ENCODE results near the gene HSPA2.
A peak's percentile ranks its signal among the peaks of the same experiment; 100 is the strongest.
"Not testable (repeated sequence)": the region's sequence is repeated elsewhere in the genome, so short reads cannot be mapped to it uniquely, and the experiment has no call there.

HSPA2 gene

DNA sequence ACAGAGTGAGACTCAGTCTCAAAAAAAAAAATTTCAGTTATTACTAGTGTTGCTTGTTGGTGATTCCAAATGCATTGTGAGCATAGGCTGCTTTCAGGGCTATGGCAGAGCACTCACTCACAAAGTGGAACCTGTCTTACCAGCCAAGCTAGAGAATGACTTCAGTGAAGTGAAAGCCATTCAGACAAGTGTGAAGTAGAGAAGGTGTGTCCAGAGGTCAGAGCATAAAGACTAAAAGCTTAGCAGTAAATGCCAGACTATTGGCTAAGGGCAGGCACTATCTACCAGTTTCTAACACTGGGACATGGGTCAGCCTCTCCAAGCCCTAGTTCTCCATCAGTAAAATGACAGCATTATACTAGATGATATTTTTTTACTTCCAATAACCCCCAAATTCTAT, 21.9 kb downstream of the HSPA2 start:
- no peak for DNase-seq (ENCODE audit: low read depth)

DNA sequence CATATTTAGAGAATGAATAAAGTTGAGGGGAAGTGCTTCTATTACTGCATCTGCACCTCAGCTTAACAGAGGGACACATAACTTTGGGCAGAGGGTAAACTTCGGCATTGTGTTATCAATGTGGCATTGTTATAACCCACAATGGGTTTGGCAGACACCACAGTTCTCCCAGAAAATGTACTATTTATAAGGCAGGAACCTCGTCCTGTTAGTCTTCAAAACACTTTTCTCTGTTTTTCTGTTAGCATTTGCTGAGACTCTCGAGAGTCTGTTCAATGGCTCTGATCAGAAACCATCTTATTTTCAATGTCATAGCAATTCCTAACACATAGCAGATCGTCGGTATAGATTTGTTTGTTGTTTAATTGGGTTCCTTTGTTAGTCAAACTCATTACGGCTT, 23.2 kb downstream of the HSPA2 start:
- no peak for DNase-seq (ENCODE audit: low read depth)

DNA sequence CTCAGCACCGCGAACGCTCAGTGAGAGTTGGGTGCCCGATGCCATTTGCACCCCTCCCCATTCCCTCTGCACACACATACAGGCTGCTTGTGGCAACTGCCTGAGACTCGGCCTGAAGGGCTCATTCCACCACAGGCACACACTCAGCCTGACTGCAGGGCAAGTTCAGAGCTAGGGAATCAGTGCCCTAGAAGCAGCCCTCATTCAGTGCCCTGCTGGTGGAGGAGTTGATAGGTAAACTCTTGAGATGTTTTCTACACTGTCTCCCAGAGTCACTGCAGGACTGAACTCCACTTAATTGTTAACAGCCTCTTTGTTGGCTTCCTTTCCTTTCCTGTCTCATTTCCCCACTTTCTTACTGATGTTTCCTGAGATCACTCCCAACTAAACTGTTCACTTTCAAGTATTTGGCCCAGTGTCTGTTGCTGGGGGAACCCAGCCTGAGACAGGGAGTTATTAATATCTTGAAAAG, 26.1 kb downstream of the HSPA2 start:
- DNase-seq (ENCODE audit: low read depth): no peak

DNA sequence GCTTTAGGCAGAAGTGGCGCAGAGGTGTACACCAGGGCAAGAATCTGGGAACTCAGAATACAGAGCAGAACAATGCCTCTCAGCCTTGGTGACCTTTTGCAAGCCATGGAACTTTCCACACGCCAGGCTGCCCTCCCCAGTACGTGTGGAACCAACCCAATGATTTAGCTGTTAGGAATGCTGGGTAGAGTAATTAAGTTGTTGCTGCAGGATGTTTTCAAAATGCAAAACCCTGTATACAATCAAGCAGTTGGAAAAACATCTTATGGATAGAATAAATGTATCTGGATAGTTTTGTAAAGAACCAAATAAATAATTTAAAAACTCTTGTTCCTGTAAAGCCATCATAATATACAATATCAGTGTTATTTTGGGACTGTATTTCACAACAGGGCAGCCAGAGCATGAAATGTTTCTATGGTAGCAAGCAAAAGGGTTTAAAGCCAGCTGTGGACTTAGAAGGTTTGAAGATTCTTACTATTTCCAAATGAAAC, 28.6 kb downstream of the HSPA2 start:
- peak; percentile 46 for DNase-seq (ENCODE audit: low read depth)

DNA sequence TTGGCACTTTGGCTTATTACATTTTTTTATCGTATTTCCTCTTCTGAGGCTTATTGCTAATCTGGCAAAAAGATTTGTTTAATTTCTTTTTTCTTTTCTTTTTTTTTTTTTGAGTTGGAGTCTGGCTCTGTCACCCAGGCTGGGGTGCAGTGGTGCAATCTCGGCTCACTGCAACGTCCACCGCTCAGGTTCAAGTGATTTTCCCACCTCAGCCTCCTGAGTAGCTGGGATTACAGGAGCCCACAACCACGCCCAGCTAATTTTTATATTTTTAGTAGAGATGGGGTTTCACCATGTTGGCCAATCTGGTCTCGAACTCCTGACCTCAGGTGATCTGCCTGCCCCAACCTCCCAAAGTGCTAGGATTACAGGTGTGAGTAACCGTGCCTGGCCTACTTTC, 29.1 kb downstream of the HSPA2 start:
- not testable (repeated sequence) for DNase-seq (ENCODE audit: low read depth)

DNA sequence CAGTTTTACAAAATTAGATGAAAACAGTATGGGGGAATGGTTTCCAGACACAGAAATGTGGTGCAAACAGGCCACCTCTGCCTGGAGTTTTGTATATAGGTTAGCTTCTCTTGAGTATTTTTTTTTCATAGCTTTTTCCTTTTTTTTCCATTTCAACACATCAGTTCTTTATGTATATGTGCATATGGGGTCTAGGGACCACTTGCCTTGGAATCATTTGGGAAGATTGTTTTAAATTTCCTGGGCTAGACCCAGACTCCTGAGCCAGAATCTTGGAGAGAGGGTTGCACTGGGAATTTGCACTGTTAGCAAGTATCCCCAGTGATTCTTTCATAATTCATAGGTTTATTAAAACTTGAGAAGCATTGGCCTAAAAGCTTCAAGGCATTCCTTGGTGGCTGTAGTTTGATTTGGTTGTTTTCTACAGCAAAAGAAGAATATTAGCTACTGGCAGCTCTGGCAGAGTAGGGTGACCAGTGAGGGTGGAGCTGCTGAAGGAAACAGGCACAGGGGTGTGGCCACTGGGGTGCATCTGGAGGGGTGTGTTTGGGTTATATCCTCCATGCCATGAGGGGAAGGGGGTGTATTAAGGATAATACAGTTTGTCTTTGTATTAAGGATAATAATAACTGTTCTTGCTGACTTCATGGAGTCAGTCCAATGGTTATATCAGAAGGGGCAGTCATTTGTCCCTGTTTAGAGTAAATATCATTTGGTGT, 32.0 kb downstream of the HSPA2 start:
- DNase-seq (ENCODE audit: low read depth): no peak

DNA sequence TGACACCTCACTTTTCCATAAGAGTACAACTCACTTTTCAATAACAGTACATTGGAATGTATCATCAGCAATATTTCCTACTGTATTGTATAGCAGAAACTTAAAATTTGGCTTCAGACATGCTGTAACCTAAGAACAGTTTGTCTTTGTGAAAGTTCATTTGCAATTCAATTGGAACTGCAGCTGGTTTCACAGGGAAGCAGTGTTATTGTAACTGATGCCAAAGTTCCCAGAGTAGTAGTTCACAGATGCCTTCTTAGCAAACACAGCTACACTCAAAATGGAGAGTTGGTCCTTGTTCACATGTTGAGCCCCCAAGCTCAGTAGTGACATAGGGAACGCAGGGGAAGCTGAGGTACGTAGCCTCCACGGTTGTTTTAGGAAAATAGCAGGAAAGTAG, 32.6 kb downstream of the HSPA2 start:
- DNase-seq (ENCODE audit: low read depth): peak; percentile 43

DNA sequence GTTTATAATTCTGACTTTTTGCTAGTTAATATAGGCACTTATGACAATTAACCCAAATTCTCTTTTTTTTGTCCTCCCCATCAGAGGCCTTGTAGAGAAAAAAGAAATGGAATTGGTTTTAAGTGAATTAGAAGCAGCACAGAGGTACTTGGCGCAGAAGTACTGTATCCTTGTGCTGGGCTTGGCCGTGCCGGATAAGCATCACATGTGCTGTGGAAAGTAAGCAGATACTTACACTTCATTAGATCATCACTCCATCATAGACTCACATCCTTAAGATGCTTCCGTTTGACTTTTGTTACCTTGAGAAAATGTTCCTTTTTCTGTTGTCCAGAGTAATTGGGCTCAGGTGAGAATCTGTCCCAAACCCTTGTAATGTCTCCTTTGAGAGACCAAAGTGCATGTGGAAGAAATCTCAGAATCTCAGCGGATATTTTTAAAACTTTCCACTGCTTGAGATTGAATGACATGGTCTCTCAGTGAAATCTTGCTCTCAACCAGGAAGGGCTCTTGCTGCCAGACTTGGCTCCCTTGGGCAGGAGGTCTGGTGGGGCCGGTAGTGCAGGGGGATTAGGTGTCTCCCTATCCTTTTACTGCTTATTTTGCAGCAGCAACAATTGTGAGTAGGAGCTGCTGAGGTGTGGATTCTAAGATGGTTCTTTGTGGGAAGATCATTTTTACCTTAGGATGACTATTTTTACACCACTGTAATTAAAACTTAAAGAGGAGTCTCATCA, 34.0 kb downstream of the HSPA2 start:
- DNase-seq (ENCODE audit: low read depth): no peak

DNA sequence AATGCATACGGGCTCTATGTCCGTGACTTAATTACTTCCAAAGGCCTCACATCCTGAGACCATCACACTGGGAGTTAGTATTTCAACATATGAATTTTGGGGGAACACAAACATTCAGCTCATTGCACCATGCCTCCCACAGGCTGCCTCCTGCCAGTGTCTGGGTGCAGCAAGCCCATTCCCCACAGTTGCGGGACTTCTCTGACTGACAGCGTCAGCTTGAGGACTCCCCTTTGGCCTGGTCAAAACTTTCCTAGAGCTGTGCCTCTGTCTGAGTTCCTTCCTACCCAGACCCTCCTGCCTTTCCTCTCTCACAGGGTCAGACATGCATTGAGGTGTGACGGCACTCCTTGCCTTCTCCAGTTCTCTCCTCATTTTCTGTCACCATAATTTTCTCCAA, 36.7 kb downstream of the HSPA2 start:
- DNase-seq (ENCODE audit: low read depth): no peak

DNA sequence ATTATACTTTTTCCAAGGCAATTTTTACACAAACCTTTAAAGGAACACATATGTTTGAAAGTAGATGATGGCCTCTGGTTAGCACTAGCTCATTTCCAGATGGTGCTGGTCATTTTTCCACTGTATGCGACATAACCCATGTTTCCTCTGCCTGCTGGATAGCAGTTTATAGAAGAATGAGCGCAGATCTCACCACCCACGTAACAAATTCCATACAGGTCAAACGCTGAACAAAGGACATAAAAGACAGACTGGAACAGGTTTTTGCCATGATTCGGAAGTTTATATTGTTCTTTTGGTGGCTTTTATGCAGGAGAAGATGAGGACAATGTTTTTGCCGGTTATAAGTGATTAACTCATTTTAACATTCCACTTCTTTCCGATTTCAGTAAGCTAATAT, 39.9 kb downstream of the HSPA2 start:
- DNase-seq (ENCODE audit: low read depth): no peak

DNA sequence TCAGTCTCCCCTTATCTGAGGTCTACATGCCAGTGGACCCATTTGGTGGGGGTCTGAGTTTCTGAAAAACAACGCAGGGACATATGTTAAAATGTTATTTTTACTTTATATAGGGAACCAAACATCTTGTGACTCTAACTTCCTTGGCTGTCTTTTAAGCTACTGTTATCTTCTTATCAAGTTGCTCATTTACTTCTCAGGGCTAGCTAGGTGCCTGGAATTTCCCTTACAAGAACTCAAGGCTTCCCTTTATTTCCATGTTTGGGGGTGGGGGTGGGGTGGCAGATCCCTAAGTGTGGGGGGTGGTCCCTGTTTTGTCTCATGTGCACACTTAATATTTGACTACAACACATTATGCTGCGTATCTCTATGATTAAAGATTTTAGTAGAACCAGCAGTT, 40.8 kb downstream of the HSPA2 start:
- DNase-seq (ENCODE audit: low read depth): no peak

DNA sequence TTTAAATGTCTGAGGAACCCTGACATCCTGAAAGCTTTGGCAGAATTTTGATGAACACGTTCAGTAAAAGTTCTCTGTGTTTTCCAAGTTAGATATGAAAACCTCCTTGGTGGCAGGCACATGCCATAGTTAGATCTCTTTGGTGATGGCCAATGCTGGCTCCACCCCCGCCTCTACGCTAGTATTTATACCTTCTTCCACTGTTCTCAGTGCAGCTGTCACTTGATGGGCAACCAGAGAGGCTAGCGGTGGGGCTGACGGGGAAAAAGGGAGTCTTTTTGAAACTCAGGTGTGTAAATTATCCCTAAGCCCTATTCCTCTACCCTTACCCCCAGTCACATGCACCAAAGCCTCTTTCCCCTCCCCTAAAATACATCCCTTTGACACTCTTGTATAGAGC, 41.3 kb downstream of the HSPA2 start:
- no peak for DNase-seq (ENCODE audit: low read depth)

DNA sequence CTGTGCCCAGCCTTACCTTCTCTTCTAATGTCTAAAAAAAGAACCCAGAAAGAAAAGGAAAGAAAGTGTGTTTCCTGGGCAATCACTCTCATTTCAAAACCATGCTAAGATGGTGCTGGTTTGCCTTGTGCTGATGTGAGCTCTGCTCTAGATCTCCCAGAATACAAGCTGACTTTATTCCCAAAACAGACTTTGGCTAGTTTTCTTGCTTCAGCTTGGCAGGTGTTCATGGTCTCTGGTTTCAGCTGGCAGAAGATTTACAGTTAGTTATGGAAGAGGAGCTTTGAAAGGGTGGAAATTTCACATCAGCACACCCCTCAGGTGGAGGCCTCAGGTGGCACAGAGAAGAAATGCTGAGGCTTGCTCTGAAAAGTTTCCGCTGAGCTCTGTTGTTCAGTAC, 43.6 kb downstream of the HSPA2 start:
- no peak for DNase-seq (ENCODE audit: low read depth)

DNA sequence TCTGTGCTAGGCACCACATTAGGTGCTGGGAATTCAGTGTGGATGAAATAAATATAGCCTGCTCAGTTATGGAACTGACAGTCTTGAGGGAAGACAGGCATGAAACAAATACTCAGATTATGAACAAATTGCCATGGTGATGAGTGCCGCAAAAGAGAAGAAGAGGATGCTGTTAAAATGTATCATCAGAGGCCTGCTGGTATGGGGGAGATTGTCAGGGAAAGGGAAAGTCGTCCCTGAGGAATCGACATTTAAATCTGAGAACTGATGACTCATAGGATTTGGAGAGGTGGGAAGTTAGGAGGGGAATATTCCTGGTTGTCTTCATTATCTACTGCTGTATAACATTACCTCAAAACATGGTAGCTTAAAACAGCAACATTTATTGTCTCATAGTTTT, 51.3 kb downstream of the HSPA2 start:
- no peak for DNase-seq (ENCODE audit: low read depth)

All from fibroblast of the conjunctiva (primary cell).